Measurements from ENCODE around the gene PDLIM7.
A peak's percentile ranks its signal among the peaks of the same experiment; 100 is the strongest.

Gene PDLIM7

GRCh38 chr5:177508221-177508611 is 10.8 kb upstream of the PDLIM7 start:
- Histone ChIP-seq H3K9me3 (ENCODE audit: low read length) (no peaks in the 10 kb centered on the region), H3K27ac (ENCODE audit: low read depth, low read length, poor library complexity, severe bottlenecking) (peak overlapping the region; percentile 99)

GRCh38 chr5:177507596-177508220 is 10.3 kb upstream of the PDLIM7 start:
- TF ChIP-seq EZH2 (IDR thresholded peaks at IDR 0.05; ENCODE audit: borderline replicate concordance, low read length) (no peak), CTCF (IDR thresholded peaks at IDR 0.05; ENCODE audit: low read length) (no peak; the same call in 1 of the 2 replicates)
- Histone ChIP-seq H3K36me3 (ENCODE audit: insufficient read depth, low read length) (peaks cover 64% of the 10 kb centered on the region), H3K4me1 (ENCODE audit: insufficient read depth, low read length, severe bottlenecking) (peaks cover 76% of the 10 kb centered on the region)

More at GRCh38 chr5:177508221-177508611, 10.8 kb upstream of the PDLIM7 start:
- peak overlapping the region; percentile 94 for H3K4me2 ChIP-seq (ENCODE audit: low read length)
- H2AFZ ChIP-seq (ENCODE audit: low read length): no peak overlapping the region
- TF ChIP-seq CTCF (IDR thresholded peaks at IDR 0.05; ENCODE audit: low read length): no peak
- no peak for TF ChIP-seq EZH2 (IDR thresholded peaks at IDR 0.05; ENCODE audit: borderline replicate concordance, low read length)
- peak overlapping the region; percentile 78 for H3K4me3 ChIP-seq (ENCODE audit: low read depth, low read length, poor library complexity, severe bottlenecking)
- H3K9me2 ChIP-seq (ENCODE audit: low read depth, low read length): no peaks in the 10 kb centered on the region
- H3K79me2 ChIP-seq (ENCODE audit: insufficient read depth, low read length): no peaks in the 10 kb centered on the region
- H3K4me1 ChIP-seq (ENCODE audit: insufficient read depth, low read length, severe bottlenecking): peaks cover 71% of the 10 kb centered on the region
- H3F3A ChIP-seq (ENCODE audit: insufficient read depth, low read length): no peaks in the 10 kb centered on the region
- peak overlapping the region; percentile 98 for H3K9ac ChIP-seq (ENCODE audit: low read length)
- H3K36me3 ChIP-seq (ENCODE audit: insufficient read depth, low read length): peaks cover 64% of the 10 kb centered on the region
- H3K27me3 ChIP-seq (ENCODE audit: insufficient read depth, low read length): no peaks in the 10 kb centered on the region
- H4K20me1 ChIP-seq (ENCODE audit: insufficient read depth, low read length): no peaks in the 10 kb centered on the region

GRCh38 chr5:177507165-177507564 is 9.8 kb upstream of the PDLIM7 start:
- Histone ChIP-seq H3K27me3 (ENCODE audit: insufficient read depth, low read length) (no peaks in the 10 kb centered on the region), H3K9me3 (ENCODE audit: low read length) (no peaks in the 10 kb centered on the region), H3K9ac (ENCODE audit: low read length) (peak overlapping the region; percentile 98; the same call in 1 of the 2 replicates), H3K4me2 (ENCODE audit: low read length) (peak overlapping the region; percentile 94), H3K27ac (ENCODE audit: low read depth, low read length, poor library complexity, severe bottlenecking) (peak overlapping the region; percentile 99), H2AFZ (ENCODE audit: low read length) (no peak overlapping the region), H3F3A (ENCODE audit: insufficient read depth, low read length) (peaks cover under 1% of the 10 kb centered on the region; the same call in 1 of the 2 replicates), H3K79me2 (ENCODE audit: insufficient read depth, low read length) (no peaks in the 10 kb centered on the region), H3K9me2 (ENCODE audit: low read depth, low read length) (no peaks in the 10 kb centered on the region), H3K36me3 (ENCODE audit: insufficient read depth, low read length) (peaks cover 62% of the 10 kb centered on the region), H3K4me3 (ENCODE audit: low read depth, low read length, poor library complexity, severe bottlenecking) (peak overlapping the region; percentile 78), H3K4me1 (ENCODE audit: insufficient read depth, low read length, severe bottlenecking) (peaks cover 81% of the 10 kb centered on the region), H4K20me1 (ENCODE audit: insufficient read depth, low read length) (no peaks in the 10 kb centered on the region)
- TF ChIP-seq EZH2 (IDR thresholded peaks at IDR 0.05; ENCODE audit: borderline replicate concordance, low read length) (no peak), CTCF (IDR thresholded peaks at IDR 0.05; ENCODE audit: low read length) (no peak)

More at GRCh38 chr5:177507596-177508220, 10.3 kb upstream of the PDLIM7 start:
- no peaks in the 10 kb centered on the region for H3F3A ChIP-seq (ENCODE audit: insufficient read depth, low read length)
- H3K9ac ChIP-seq (ENCODE audit: low read length): peak overlapping the region; percentile 98
- no peaks in the 10 kb centered on the region for H4K20me1 ChIP-seq (ENCODE audit: insufficient read depth, low read length)
- H3K27me3 ChIP-seq (ENCODE audit: insufficient read depth, low read length): no peaks in the 10 kb centered on the region
- H3K27ac ChIP-seq (ENCODE audit: low read depth, low read length, poor library complexity, severe bottlenecking): peak overlapping the region; percentile 99
- H3K79me2 ChIP-seq (ENCODE audit: insufficient read depth, low read length): no peaks in the 10 kb centered on the region
- peak overlapping the region; percentile 78 for H3K4me3 ChIP-seq (ENCODE audit: low read depth, low read length, poor library complexity, severe bottlenecking)
- H2AFZ ChIP-seq (ENCODE audit: low read length): no peak overlapping the region
- H3K9me3 ChIP-seq (ENCODE audit: low read length): no peaks in the 10 kb centered on the region
- H3K4me2 ChIP-seq (ENCODE audit: low read length): peak overlapping the region; percentile 94
- no peaks in the 10 kb centered on the region for H3K9me2 ChIP-seq (ENCODE audit: low read depth, low read length)

Measured in OCI-LY1 (cell line).